Measurements from ENCODE around the gene CLTB.
A peak's percentile ranks its signal among the peaks of the same experiment; 100 is the strongest.

CLTB gene

DNA sequence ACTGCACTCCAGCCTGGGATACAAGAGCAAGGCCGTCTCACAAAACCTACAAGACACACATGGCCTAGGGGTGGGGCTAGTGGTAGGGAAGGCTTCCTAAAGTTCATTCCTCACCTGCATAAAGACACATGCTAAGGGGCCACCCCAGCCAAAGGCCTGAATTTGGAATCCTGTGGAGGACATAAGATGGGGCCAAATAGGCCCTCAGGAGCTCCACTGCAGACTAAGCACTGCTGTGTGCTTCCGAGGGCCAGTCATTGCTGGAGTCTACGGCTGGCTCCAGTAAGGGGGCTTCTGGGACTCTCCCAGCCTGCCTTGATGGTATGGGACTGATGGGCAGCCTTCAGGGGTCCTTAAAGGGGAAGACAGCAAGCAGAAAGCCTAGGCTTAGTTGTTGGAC, 33.6 kb downstream of the CLTB start:
- no peak for DNase-seq

DNA sequence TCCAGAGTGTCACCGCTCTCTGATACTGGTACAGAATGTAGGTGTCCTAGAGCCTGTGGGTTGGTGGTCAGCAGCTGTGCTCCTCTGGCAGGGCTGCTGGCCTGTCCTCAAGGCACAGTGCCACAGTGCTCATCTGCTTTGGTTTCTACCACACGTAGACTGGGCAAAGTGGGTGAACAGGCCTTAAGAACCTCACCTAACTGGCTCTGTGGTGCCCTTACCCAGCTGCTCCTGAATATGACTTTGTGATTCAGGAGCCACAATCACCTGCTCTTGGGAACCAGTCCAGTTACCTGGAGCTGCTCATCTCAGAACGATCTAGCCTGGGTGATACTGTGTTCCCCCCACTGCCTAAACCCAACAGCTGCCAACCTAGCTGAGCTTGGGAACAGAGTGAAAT, 34.4 kb downstream of the CLTB start:
- no peak for DNase-seq

DNA sequence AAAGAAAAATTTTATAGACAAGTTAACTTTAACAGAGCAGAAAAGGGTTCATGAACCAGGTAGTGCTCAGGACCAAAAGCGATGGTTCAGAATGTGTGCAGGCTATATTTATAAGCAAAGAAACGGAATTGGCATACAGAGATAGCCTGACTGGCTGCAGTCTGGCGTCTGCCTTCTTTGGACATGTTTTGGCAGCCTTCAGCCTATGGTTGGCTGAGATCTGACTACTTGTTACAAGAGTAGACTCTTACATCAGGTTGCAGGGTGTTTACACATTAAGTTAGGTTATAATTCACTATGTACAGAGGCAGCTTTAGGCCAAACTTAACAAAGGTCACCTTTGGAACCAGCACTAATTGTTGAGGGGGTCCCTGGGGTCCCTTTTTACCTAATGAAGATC, 34.9 kb downstream of the CLTB start:
- DNase-seq = no peak

DNA sequence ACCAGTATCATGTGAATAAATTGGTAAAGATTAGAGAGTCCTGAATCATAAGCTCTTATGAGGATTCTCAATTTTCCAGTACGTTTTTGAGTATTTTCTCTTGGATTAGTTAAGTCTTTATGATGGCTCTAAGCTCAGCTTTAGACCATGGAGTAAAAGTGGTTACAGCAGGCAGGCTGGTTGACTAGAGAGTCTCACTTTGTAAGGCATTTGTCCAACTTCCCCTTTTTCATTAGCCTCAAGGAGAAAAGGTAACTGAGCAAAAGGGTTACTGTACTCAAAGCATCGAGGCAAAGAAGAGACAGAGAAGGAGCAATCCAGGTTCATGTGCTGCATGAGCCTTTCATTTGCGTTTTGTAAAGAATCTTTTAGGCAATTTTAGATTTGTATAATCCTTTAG, 36.5 kb downstream of the CLTB start:
- no peak for DNase-seq

DNA sequence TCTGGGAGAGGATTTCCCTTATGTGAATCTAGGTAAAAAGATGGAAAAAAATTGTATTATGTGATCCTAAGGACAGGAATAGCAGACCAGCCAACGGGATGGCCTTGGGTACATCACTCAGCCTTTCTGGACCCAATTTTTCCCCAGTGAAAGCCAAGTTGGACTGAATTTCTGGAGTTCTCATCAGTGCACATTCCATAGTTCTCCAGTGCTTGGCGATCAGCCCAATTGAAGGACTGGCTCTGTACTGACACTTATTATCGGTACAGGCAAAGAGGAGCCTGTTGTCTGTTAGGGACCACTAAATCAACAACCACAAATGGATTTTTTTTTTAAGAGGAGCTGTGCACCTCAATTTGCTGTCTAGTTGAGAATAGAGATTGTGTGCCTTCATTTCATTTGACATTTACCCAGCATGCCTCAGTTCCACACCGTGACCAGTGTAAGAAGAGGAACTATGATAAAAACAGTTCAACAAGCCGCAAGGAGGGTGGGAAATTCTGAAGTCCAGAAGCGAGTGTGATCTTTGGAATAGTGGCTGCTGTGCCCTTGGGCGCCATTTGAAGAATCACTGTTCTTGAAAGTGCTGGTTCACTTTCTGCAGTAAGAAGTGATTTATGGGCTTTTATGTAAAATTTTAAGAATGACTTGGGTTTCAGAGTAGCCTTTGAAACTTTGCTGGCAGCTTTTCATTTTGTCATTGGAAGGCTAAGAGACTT, 43.1 kb downstream of the CLTB start:
- DNase-seq = peak in 1 of 51 donors; percentile 5

DNA sequence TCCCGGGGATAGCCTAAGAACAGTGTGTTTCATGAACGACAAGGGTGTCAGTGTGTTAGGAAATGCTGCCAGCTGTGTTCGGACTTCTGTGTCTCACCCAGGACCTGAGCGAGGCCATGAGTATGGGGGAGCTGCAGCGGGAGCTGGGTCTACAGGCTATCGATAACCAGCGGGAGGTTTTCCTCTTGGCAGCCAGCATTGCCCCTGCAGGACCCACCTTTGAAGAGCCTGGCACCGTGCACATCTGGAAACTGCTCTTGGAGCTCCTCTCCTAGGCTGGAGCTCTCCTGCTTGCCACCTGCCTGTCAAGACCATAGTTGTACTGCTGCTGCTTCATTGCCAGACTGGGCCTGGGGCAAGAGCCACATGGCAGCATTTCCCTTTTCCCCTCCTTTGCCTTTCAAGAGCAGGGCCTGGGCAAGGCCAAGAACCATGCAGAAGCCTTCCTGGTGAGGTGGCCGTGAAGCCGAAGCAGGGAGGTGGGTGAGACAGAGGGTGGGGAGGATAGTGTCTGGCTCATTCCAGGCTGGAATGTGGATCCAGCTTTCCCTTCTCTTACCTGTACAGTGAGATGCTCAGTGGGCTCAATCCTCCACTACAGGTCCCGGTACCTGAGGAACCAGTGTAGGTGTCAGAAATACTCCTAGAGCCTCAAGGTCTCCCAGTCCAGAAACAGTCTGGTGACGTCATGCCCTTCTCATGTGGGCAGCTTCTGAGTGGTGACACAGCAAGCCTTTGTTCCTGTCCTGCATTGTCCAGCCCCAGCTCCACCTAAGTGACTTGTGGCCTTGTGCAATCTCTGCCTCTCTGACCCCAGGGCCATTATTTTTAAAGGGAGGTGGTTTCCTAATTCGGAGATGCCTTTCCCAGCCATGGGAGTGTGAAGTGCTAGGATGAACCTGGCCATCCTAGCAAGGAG, 44.5 kb downstream of the CLTB start:
- DNase-seq = peak in 5 of 51 donors; percentile 4 to 37 (median 18)

DNA sequence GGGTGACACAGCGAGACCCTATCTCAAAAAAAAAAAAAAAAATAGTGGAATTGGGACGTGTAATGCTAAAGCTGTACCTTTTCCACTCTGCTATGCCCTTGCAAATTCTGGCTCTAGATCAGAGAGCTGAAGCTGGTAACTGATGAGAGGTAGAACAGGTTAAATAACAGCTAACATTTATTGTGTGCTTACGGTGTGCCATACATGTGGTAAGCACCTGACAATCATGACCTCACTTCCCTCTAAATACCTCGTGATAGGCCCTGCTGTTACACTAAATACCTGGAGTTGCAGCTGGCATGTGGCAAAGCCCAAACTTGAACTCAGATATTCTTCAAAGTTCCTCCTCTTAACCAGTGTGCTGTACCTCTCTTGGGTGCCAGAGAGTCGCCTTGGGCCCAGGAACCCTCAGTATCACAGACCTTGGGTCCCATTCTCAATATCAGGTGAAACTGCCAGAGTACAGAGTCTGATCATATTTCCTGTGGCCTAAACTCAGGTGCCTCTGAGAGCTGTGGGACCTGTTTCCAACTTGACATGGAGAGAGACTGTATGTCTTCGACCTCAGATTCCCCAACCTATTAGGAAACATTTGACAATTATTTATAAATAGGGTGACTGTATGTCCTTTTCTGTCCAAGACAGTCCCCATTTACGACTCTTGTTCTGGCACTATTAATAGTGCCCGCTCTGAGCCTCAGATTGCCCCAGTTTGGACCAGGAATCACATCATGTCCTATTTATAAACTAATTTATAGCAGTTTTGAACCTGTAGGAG, 46.2 kb downstream of the CLTB start:
- DNase-seq = no peak

DNA sequence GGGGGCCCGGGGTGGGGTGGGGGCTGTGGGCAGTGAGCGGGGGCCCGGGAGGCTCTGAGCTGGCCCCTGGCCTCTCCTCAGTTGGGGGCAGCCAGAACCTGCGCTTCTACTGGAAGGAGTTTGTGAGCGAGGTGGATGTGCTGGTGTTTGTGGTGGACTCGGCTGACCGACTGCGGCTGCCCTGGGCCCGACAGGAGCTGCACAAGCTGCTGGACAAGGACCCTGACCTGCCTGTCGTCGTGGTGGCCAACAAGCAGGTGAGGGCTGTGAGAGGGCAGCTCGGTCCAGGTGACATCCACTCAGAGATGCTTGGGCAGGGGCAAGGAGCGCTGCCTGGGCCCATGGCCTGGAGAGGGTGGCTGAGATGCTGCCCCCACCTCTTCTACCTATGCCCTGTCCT, 47.6 kb downstream of the CLTB start:
- DNase-seq = no peak

DNA sequence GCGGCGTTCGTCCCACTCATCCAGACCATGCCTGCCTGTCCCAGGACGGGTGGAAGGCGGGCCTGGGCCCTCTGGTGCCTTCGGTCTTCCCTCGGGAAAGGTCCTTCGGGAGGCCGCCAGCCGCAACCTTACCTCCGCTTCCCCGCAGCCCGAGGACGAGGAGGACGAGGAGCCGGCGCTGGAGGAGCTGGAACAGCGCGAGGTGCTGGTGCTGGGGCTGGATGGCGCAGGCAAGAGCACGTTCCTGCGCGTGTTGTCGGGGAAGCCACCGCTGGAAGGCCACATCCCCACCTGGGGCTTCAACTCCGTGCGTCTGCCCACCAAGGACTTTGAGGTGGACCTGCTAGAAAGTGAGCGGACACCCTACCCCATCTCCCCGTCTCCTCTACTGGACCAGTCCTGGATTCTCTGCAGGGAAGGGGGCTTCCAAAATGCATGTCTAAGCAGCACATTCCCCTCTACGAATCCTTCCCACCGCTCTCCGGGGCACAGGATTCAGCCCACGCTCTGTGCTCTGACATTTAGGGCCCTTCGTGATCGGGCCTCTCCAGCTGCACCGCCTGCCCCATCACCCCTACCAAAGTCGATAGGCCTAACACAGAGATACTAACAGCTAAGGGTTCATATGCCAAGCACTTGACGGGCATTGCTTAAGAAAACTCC, 50.0 kb downstream of the CLTB start:
- DNase-seq = peak in 4 of 51 donors; percentile 39 to 46 (median 44)

DNA sequence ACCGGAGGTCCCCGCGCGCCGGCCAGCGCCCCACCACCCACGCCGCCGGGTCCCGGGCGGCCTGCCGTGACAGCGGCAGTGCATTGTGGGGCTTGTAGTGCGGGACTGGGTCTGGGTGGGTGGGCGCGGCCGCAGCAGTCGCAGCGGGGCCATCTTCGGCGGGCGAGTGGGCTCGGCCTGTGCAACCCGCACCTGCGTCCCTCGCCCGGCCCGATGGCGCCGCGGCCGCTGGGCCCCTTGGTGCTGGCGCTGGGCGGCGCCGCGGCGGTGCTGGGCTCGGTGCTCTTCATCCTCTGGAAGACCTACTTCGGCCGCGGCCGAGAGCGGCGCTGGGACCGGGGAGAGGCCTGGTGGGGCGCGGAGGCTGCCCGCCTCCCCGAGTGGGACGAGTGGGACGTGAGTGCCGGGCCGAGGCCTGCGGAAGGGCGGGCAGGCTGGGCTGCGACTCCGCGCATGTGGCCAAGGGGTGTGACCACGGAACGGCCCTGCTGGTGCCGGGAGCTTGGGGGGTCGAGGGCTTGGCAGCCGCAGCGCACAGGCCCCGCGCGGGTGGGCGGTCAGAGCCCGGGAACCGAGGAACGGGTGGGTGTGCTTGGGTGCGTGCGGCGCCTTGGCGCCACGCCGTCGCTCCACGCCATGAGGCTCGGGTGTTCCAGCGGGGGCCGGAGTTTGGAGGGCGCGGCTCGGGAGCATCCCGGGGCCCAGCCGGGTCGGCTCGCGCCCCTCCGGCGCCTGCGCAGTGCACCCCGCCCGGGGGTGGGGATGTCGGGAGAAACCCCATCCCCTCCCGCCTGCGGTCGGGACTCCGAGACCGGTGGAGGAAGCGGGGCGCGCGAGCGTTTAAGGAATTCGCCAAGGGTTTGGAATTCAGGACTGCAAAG, 50.7 kb downstream of the CLTB start, which contains the start of gene ARL10:
Gene ARL10, plus strand, starts transcription at position 137 of the 881 bp plus-strand sequence. Its CDS starts 77 bp downstream, at position 214.
- peak in 40 of 51 donors; percentile 4 to 78 (median 50) for DNase-seq

DNA sequence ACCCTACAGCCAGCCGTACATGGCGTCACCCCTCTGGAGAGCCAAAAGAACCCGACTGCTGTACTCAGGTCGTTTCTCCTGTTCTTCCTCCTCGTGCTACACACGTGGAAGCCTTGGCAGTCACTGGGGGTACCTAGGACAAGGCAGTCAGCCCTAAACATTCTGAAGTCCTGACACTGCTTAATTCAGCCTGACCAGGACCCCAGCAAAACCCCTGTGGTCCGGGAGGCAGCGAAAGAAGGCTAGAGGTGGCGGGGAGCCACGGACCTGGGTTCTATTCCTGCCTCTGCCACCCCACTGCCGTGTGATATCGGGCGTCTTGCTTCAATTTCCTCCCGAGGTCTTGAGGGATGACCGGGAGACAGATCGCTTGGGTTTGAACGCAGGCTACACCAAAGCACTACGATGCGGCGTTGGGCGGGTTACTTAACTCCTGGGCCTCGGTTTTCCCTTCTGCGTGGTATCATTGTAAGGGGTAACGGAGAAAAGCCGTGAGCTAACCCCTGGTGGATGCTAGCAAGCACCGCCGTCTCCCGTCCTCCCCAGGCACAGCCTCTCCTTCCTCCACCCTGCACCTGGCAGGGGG, 51.5 kb downstream of the CLTB start:
- DNase-seq = peak in 2 of 51 donors; percentile 22 to 53

DNA sequence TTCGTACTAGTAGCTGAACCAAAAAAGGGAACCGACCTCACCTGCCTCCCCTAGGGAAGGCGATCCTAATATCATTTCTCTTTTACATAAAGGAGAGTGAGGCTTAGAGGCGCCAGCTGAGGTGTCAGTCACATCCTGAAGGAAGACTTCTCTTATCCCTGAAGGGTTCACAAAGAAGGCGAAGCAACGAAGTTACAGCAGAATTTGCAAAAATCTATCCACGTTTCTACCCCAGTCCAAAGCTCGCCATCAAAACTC, 54.2 kb downstream of the CLTB start:
- DNase-seq = no peak

DNA sequence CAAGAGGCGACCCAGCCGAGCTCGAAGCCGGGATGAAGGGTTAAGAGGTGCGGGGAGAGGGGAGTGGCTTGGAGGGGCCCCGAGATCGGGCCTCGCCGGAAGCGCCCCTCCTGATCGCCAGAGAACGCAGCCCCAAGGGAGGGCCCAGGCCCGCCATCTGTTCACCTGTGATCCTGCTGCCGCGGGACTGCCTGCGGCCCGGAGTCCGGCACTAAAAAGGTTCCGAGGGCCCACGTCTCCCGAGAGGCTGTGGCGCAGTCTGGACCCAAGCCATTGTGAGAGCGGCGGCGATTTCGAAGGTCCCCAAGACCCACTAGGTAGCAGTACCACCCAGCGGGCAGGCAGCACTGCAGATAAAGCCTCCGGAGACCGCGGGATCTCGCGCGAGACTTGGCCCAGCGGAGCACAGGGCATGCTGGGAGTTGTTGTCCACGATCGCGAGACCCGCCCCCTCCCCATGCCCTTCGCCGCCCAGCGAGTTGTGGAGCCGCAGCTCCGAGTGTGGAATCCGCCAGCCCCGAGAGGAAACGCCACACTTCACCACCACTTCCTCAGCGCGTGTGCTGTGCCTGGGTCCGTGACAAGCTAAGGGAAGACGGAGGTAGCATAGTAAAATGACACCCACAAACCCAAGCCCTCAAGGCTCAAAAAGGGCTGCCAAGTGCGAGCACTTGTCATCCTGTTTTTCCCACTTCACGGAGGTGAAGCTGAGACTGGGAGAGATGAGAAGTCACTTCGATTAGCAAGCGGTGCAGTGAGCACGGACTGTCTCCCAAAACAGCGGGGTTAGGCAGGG, 54.7 kb downstream of the CLTB start, which contains the start of gene KIAA1191:
Gene KIAA1191, minus strand, starts transcription at position 328 of the 796 bp plus-strand sequence. CDS start 2,256 bp downstream, outside the sequence.
- DNase-seq = peak; percentile 17 to 97 (median 88)

DNA sequence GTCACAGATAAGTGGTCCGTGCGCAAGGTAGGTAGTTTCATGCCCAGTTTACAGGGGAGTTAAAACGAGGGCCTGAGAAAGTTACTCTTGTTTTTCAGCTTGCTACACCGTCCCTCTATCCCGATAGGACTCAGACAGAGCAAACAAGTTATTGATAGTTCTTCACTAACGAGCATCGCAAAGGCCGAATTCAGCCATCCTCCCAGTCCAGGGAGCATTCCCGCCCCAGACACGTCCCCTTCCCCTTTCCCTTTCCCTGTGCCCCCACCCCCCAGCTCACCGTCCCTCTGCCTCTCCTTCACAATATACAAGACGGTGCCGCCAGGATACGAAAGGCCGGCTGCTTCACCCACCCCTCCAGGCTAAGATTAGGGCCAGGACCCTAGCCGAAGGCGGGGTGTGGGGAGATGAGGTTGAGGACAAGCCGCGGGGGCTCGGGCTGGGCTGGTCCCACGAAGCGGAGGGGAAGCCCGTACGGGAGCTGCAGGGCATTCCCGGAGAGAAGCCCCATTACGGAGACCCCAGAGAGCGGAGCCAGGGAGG, 55.4 kb downstream of the CLTB start:
- DNase-seq = peak in 11 of 51 donors; percentile 20 to 53 (median 37)

DNA sequence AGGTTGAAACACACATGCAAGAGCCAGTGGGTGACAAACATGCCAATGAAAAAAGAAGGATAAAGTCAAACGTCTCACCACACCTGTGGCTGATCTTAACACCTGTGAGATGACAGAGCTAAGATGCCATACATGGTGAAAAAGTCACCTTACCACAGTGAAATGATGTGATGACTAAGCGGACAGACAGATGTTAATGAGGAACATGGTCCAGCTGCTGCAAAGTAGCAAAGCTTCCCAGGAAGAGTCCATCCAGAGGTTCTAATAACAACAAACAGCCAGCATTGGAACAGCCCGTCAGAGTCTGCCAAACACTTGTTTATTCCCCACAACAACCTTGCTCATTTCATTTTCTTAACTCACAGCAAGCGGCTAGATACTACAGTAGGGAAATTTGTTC, 56.7 kb downstream of the CLTB start:
- no peak for DNase-seq

DNA sequence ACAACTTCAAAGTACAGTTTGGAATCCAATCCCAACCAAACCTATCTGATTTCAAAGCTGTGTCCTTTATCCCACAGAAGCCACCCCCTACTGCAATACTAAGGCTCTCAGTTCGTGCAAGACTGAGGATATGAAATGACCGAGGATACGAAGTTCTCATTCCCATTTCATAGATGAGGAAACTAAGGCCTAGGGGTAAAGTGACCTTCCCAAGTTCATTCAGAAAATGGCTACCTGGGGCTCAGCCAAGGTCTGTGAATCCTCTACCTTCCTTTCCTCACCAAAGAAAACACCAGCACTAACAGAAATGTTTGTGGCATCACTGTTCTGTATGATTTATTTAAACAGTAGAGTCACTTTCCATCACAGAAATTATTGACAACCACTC, 60.2 kb downstream of the CLTB start:
- DNase-seq = no peak

DNA sequence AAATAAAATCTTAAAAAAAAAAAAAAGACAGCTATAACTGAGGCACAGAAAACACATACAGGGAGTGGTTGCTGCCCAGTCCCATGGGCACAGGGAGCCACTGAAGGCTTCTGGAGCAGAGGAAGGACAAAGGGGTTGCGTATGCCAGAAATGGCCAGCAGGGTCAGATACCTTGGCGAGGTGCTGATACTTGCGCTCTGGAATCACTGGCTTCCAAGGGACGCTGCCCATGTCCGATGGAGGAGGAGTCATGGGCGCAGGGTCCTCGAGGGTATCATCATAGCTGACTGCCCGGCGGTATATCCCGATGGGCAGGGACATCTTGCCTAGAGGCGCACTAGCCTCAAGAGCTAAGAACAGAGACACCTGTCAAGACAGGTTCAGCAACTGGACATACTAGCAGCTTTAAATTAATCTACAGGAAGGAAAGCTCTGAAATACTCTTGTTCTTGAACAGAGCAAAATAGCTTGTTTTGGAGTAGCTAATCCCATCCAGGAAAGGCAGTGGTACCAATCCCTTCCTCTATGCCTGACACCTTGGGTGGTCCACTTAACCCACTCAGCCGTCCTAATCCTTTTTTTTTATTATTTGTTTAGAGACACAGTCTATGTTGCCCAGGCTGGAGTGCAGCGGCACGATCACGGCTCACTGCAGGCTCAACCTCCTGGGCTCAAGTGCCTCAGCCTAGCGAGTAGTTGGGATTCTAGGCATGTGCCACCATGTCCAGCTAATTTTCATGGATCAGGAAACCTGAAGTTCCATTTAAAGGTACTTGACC, 60.8 kb downstream of the CLTB start:
- no peak for DNase-seq

DNA sequence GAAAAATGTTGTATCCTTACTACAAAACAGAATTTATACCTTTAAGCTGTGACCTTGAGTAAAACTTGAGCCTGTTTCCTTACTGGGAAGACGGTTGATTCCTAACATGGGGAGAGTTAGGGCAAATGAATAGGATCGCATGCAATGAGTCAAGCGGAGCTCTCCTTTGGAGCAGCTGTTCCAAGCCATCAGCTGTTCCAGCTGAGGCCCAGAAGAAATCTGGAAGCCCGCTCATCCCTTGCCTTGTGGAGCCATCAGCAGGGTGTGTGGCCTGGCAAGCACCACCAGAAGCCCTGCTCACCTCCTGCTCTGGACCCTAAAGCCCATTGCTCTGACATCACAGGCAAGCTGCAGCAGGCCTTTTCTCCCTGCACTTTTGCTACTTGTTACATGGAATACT, 62.8 kb downstream of the CLTB start:
- no peak for DNase-seq
